ENCODE measurements around the gene KHSRP.
A peak's percentile ranks its signal among the peaks of the same experiment; 100 is the strongest.

Gene KHSRP, protein sequence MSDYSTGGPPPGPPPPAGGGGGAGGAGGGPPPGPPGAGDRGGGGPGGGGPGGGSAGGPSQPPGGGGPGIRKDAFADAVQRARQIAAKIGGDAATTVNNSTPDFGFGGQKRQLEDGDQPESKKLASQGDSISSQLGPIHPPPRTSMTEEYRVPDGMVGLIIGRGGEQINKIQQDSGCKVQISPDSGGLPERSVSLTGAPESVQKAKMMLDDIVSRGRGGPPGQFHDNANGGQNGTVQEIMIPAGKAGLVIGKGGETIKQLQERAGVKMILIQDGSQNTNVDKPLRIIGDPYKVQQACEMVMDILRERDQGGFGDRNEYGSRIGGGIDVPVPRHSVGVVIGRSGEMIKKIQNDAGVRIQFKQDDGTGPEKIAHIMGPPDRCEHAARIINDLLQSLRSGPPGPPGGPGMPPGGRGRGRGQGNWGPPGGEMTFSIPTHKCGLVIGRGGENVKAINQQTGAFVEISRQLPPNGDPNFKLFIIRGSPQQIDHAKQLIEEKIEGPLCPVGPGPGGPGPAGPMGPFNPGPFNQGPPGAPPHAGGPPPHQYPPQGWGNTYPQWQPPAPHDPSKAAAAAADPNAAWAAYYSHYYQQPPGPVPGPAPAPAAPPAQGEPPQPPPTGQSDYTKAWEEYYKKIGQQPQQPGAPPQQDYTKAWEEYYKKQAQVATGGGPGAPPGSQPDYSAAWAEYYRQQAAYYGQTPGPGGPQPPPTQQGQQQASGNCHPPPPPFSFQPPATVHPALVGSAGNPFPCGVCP

GRCh38 chr19:6424195-6424938, at the start of gene KHSRP:
Gene KHSRP, minus strand, starts transcription at chr19:6424811. Its CDS starts 110 bp downstream, at chr19:6424701.
- no peak for DNase-seq

DNA sequence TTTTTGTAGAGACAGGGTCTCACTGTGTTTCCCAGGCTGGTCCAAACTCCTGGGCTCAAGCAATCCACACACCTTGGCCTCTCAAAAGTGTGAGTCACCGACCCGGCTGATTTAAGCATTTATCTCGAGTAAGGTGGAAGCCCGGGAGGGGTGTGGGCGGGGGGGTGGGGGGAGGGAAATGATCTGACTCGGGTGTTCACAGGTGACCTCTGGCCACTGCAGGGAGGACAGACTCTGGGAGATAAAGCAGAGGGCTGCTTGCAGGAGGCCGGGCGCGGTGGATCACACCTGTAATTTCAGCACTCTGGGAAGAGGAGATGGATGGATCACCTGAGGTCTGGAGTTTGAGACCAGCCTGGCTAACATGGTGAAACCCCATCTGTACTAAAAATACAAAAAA, 49.0 kb upstream of the KHSRP start:
- DNase-seq, result no peak

DNA sequence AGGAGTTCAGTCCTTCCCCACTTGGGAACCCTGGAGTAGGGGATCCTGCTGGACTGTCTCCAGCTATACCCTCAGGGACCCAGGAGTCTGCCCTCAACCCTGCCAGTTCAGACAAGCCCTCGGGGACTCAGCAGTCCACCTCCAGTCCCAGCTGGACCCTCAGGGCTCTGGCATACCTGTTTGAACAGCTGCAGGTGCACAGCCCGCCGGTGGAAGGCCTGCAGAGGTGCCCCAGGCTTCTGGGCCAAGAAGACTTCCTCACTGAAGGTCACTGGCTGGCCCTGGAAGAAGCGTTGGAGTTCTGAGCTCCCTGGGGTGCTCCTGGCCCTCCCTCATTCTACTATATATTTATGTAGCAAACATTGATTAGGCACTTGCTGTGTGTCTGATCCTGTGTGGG, 48.1 kb upstream of the KHSRP start:
- DNase-seq, result no peak

DNA sequence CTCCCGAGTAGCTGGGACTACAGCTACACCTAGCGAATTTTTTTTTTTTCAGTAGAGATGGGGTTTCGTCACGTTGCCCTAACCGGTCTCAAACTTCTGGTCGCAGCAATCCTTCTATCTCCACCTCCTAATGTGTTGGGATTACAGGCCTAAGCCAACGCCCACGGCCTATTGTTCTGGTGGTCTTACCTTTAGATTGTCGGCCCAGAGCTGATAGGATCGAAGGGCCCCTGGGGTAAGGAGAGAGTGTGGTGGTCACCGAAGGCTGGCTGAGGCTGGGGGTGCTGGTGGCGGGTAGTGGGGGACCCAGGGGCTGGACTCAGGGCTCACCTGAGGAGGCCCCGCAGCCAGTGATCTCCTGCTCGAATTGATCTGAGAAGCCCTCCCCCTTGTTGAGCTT, 46.5 kb upstream of the KHSRP start:
- no peak for DNase-seq

DNA sequence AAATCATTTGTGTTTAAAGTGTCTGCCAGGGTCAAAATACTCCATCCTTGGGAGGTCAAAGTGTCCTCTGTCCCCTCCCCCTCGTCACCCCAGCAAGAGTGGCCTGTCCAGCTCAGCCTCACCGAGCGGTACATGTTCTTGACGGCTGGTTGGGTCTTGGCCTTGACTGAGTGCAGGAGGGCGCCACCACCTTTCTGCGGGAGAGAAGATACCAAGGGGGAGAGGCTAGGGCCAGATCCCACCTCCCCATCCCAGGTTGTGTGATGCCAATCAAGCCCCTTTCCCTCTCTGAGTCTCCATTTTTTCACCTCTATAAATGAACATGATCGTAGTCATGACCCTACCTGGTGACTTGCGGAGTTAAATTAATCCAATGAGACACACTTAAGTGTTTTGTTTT, 45.6 kb upstream of the KHSRP start:
- no peak for DNase-seq

DNA sequence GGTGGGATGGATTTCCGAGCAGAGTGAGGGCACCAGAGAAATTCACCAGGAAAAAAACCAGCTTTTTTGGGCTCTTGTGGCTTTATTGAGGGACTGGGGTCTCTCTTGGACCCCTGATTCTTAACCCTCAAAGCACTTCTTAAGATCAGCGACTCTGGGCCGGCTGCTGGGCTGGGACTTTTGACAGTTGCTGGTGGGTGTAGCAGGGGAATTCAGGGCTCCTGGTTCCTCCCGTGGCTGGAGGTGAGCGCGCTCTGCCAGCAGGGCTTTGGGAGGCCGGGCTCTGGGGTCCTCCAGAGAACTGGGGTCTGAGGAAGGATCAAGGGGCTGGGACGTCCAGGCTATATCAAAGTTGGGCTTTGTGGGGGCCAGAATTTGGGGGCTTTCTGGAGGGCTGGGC, 42.8 kb upstream of the KHSRP start:
- no peak for DNase-seq

DNA sequence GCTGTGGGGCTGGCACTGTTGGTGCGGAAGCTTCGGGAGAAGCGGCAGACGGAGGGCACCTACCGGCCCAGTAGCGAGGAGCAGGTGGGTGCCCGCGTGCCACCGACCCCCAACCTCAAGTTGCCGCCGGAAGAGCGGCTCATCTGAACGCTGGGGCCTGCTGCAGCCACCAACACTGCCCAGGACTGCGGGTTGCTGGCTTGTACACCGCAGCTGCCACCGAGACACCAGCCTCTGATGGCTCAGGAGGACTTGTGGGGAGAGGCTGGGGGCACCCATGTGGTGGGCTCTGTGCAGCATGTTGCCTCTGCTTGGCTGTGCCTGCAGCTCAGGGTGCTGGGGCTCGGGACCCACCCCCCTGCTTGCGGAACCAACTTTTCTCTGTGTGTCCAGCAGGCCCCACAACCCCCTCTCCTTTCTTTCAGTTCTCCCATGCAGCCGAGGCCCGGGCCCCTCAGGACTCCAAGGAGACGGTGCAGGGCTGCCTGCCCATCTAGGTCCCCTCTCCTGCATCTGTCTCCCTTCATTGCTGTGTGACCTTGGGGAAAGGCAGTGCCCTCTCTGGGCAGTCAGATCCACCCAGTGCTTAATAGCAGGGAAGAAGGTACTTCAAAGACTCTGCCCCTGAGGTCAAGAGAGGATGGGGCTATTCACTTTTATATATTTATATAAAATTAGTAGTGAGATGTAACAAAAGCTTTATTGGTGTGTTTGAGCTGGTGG, 42.1 kb upstream of the KHSRP start:
- DNase-seq, result no peak

- no peak for DNase-seq
These were observed 41.1 kb upstream of the KHSRP start for GRCh38 chr19:6465663-6466062.

GRCh38 chr19:6465006-6465405, 40.4 kb upstream of the KHSRP start:
- no peak for DNase-seq

DNA sequence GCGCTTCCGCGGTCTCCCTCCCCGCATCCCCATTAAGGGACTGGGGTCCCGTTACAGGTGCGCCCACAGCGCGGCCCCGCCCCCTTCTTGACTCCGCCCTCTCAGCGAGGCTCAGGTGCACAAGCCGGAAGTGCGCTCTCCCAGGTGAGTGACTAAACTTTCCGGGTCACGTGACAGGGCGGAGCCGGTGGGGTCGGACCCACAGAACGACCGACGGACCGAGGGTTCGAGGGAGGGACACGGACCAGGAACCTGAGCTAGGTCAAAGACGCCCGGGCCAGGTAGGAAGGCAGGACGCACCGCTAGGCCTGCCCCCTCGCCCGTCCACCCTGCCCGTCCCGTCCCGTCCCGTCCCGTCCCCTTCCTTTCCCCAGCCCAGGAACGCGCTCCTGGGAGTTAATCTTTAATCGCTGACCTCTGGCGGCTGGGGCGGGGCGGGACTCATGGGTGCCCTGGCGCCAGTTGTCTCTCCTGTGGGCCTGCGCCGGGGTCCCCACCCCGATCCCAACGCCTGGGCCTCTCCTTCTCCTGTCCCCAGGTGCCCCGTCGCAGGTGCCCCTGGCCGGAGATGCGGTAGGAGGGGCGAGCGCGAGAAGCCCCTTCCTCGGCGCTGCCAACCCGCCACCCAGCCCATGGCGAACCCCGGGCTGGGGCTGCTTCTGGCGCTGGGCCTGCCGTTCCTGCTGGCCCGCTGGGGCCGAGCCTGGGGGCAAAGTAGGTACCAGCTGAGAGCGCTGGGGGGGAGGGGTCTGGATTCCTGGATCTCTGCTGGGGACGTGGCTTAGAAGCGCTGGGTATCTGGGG, 39.7 kb upstream of the KHSRP start, which contains the start of gene CRB3:
Gene CRB3, plus strand, starts transcription at position 202 of the 804 bp plus-strand sequence. Its CDS starts 431 bp downstream, at position 633.
- peak; percentile 44 for DNase-seq

DNA sequence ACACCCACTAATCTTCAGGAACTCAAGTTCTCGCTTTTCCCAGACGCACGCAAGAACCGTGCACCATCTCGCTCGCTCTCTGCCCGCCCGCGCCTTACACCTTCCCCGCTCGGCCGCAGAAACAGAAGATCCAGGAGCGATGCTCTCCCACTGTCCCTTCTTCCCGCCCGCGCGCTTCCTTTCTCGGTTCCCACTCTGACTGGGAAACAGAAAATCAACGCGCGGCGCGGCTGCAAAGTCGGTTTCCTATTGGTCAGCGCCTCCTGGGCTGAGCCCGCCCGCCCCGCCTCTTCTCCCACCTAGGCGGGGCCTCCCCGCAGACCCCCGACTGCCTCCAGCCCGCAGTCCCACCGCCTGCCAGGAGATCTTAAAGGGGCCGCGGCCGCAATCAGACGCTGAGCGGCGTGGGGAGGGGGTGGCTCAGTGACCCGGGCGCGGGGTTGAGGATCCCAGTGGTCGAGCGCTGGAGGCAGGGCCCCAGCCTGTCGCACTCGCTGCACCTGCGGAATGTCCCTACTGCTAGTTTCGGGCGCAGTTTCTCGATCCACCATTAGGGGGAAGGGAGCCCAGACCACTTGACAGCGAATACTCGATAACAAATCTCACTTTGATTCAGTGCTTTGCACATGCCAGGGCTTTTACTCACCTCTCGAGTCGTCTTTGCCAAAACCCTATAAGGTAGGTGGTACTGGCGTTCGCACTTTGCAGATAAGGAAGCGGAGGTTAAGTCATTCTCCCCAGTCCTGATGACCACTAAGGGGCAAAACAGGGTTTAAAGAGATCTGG, 35.7 kb upstream of the KHSRP start:
- peak; percentile 94 for DNase-seq

GRCh38 chr19:6459262-6460098, 34.9 kb upstream of the KHSRP start, which contains the start of gene SLC25A23:
Gene SLC25A23, minus strand, starts transcription at chr19:6459792. Its CDS starts 164 bp downstream, at chr19:6459628.
- DNase-seq, result peak; percentile 41

DNA sequence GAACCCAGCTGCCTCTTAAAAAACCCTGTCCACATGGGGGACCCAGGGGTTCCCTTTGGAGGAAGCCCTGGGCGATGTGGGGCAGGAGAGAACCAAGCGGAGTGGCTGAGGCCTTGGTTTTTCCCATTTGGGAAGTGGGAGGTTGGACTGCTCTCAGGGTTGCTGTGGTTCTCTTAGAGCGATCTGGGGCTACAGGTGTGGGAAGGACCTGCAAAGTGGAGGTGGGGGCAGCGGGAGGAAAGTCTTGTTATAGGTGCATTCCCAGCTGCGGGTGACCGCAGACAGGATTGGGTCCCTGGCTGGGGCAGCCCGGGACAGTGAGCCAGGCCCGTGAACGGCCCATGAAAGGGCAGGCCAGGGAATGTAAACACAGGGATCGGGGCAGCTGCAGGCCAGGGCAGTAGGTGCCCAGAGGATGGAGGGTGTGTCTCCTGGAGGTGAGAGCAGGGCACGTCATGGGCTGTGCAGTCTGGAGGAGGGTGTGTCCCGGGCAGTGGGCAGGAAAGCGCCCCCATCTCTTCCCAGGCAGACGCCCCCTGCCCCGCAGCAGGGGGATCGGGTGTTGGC, 34.2 kb upstream of the KHSRP start:
- DNase-seq, result no peak

DNA sequence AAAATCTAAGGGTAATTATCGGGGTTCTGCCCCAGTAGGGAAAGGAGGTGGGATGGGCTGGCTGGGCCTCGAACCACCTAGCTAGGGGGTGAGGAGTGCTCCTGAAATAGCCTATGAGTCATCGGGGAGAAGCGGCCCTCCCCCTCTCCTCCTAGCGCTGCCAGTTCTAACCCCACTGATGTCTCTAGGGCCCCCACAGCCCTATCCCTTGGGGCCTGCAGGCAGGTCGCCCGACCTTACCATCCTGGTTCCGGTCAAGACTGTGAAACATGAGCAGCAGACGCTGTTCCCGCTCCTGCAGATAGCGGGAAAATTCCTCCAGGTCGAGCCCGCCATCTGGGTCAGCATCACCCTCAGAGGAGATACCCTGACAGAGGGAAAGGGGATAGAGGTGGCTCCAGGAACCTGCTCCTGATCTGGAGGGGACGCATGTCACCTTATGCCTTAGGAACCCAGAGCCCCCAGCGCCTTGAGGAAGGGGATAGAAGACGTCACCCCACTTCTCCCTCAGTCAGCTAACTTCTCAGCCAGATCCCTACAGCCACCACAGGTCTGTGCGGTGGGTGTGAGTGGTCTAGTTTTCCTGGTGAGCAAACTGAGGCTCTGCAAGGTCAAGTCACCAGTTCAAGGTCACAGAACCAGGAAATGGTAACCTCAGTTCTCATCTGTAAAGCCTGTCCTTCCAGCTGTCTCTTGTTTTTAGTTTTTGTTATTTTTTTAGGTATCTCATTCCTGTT, 33.5 kb upstream of the KHSRP start:
- DNase-seq, result no peak

GRCh38 chr19:6455924-6456323, 31.3 kb upstream of the KHSRP start:
- DNase-seq, result no peak

- DNase-seq, result no peak
These were observed 29.4 kb upstream of the KHSRP start for GRCh38 chr19:6453951-6454565.

- DNase-seq, result no peak
These were observed 28.3 kb upstream of the KHSRP start for GRCh38 chr19:6452899-6453298.

DNA sequence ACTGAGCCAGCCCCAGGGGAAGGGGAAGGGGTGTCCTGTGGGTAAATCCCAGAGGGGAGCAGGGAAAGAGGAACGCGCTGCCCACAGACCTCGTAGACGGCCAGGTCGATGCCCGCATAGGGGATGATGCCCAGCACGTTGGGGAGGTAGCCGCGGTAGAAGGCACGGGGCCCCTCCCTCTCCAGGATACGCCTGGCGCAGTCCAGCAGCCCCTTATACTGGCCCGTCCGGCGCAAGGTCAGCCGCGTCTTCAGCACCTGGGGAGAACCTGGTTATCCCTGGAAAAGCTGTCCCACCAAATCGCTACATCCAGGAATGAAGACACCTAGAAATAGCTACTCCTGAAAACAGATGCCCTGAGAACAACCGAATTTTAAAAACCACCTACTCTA, 27.6 kb upstream of the KHSRP start:
- DNase-seq, result no peak

All from activated gamma-delta T cell treated with Interleukin-2 at 50 U/mL for 16 hours (primary cell).